ENCODE results near the gene NTSR1.
A peak's percentile ranks its signal among the peaks of the same experiment; 100 is the strongest.

NTSR1 gene

DNA sequence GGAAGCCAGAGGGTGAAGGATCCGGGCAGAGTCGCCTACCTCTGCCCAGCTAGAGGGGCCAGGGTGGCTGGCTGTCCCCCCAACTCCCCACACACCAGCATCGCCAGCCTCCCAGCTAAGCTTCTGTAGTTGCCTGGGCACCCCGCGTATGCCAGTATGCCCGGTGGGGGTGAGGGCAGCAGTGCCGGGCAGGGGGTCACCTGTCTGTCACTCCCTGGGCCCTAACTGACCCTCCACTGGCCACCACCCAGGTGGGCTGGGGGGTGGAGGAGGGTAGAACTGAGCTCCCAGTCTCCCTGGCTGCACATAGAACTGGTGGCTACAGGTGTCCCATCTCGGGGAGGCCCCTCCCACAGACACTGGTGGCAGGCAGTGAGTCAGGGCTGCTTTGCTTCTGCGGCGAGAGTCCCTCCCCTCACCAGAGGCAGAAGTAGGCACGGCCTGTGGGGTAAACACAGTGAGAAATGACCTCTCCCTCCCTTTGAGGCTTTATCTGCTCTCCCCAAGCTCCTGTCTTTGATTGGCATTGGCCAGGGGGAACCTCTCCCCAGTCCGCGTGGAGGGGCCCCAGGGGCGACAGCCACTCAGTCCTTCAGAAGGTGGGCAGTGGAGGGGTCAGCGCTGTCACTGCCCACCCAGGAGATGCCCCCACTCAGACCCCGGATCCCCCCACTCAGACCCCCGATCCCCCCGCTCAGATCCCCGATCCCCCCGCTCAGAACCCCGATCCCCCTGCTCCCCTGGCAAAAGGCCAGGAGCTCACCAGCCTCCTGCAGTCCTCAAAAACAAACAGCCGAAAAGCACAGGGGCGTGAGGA is 2.5 kb downstream of the NTSR1 start:
- no peak for DNase-seq

DNA sequence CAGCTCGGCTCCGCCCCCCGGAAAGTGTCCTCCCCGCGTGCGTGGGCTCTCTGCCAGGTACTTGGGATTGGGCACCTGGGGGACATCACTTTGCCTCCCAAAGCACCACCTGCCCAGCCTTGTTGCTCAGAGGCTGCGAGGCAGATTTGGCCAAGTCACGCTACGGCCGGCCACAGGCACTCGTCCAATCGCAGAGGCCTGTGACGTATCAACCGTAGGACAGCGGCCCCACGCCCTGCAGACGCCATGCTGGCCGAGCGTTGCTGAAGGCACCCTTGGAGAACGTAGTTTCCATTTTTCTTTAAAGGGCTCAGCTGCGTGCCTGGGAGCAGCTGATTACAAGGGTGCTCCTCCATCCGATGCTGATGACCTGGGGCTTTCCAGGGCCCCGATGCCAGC is 3.1 kb downstream of the NTSR1 start:
- DNase-seq, result no peak

- DNase-seq, result no peak
Observed at GRCh38 chr20:62712606-62713005, 4.0 kb downstream of the NTSR1 start.

DNA sequence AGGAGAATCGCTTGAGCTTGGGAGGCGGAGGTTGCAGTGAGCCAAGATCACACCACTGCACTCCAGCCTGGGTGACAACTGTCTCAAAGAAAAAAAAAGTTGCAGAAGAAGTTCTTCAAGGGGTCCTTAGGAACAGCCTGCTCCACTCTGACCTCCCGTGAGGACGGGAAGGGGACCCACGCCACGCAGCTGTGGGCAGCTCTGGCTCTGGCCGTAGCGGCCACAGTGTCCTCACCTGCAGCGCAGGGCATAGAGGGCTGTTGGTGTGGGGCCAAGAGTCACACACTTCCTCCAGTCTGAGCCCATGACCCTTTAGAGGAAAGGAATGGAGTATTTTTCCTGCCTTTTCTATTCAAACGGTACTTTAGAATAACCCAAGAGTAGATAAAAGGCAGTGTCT is 5.4 kb downstream of the NTSR1 start:
- DNase-seq, result no peak

GRCh38 chr20:62714799-62715198 is 6.2 kb downstream of the NTSR1 start:
- no peak for DNase-seq

GRCh38 chr20:62715201-62715600 is 6.6 kb downstream of the NTSR1 start:
- DNase-seq, result no peak

DNA sequence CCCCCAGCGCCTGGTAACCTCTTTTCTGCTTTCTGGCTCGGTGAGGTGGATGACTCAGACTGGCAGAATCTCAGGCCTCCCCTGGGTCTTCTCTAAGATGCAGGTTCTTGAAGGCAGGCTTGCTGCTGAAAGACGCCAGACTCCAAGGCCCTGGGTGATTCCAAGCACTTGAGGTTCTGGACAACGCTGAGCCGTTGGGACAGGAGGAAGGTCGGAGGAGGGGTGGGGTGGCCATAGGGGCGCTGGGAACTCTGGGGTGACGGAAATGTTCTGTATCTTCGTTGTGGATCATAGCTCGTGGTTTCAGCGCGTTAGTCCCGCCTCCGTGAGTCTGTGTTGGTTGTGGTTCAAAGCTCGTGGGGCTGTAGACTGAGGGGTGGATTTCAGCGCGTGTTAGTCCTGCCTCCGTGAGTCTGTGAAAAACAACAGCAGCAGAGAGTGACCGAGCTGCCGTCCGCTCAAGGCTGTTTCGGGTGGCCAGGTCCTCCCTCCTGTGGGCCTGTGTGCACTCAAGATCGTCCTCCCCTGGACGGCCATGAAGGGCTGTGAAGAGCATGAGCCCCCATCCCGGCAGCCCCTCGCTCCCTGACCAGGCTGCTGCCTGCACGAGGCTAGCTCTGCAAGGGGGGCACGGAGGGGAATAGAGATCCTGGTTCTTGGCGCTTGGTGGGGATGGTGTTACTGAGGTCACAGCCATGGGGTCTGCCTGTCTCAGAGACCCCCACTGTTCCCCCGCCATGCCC is 7.7 kb downstream of the NTSR1 start:
- DNase-seq, result no peak

GRCh38 chr20:62716941-62717310 is 8.3 kb downstream of the NTSR1 start:
- DNase-seq, result no peak

- no peak for DNase-seq
Observed at GRCh38 chr20:62717933-62718332, 9.3 kb downstream of the NTSR1 start.

DNA sequence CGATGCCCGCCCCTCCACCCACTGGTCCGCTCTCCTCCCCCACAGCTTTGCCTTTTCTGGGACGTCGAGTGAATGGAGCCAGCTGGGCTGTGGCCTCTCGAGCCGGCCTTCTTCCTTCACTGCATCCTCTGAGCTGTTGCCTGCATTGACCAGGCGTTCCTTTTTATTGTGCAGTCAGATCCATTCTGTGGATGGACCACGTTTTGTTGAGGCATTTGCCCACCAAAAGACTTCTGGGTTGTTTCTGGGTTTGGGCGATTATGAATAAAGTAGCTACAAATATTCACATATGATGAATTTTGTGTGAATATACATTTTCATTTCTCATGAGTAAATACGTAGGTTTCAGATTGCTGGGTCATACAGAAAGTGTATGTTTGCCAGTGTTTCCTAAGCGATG is 9.9 kb downstream of the NTSR1 start:
- DNase-seq, result no peak

DNA sequence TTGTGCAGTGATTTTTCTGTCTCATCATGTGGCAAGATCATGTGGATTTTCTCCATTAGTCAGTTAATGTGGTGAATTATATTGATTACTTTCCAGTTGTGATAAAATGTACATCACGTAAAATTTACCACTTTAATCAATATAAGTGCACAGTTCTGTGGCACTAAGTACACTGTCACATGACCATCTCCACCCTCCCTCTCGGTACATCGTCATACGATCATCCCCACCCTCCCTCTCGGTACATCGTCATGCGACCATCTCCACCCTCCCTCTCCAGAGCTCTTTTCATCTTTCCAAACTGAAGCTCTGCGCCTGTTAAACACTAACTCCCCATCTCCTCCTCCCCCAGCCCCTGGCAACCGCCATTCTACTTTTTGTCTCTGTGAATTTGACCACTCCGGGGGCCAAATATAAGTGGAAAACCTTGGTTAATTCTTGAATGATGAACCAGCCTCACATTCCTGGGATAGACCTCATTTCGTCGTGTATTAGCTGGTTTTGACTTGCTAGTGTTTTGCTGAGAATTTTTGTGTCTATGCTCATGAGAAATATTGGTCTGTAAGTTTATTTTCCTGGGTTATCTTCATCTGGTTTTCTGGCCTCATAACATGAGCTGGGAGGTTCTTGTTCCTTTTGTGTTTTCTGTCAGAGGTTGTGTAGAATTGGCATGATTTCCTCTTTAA is 10.8 kb downstream of the NTSR1 start:
- DNase-seq, result no peak

DNA sequence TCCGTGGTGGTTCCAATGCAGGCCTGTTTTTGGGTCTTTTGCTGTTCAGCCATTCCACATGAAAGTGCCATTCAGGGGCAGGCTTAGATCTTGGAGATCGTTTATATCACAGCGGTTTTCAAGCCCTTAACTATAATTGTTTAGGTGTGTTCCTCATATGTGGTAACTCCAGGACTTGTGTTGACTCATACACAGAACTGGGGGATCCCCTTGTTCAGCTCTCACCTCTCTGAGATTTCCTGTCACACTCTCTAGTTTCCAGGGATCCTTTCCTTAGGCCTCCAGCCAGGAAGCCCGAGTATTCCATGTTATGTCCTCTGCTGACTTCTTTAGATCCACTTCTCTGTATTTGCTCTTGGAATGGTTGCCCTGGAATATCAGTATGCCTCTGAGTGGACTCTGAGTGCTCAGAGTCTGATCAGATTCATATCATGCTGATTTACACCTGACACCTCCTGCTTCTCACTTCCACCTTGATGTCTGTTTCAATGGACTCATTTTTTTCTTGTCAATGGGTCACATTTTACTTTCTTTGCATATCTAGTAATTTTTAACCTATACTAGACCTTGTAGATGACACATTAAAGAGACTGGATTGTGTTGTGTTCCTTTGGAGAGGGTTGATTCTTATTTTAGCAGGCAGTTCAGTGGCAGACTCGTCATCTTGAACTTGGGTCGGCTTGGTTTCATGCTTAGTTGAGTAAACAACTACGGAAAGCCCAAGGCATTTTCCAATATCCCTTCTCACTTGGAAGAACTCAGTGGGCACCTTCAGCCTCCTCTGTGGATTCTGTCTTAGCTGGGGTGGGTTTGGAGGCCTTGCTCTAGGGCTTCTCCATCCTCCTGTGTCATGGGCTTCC is 13.1 kb downstream of the NTSR1 start:
- no peak for DNase-seq

DNA sequence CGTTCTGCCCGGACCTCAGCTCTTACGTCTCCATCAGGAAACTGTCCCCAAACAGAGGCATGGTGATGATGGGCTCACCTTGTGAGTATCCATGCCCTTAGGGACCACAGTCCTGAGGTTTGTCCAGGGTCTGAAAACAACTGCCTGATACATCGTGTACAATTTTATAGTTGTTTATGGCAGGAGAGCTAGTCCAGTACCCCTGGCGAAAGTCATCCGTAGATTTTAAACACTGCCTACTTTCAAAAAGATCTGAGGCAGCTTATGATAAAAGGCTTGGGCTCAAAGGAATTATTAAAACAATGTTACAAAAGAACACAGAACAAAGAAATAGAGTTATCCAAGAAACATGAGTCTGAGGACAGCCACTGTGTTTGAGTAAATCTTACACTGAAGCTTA is 14.0 kb downstream of the NTSR1 start:
- no peak for DNase-seq

GRCh38 chr20:62723351-62723750 is 14.7 kb downstream of the NTSR1 start:
- peak; percentile 37 for DNase-seq

DNA sequence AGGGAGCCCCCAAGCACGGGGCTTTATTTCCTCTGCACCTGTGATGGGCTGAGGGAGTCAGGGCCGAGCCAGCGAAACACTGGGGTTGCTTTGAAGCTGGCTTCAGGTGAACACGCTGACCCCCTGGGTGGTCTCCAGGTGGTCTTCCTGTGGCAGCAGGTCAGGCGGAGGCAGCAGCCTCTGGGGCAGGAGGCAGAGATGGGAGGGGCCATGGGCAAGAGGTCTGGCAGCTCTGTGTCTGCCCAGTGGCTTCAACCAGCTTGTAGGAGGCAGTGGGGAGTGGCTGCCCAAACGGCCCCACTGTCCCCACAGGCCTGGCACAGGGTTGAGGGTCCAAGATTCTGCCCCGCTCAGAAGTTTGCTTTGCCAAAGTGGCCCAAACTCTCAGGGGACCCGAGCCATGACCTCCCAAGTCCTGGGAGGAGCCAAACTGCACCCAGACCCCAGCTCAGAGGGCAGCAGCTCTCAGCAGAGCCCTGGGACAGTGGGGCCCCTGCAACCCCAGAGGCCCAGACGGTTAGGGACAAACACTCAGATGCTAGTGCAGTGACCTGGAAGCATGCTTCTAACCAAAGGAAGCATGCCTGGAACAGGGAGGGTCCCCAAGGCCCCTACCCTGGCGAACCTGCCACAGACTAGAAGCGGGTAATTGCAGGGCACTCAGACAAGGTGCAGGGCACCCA is 15.3 kb downstream of the NTSR1 start:
- no peak for DNase-seq

GRCh38 chr20:62724692-62725595 is 16.3 kb downstream of the NTSR1 start:
- no peak for DNase-seq

GRCh38 chr20:62725596-62726268 is 17.1 kb downstream of the NTSR1 start:
- DNase-seq, result no peak

- no peak for DNase-seq
Observed at GRCh38 chr20:62726276-62726675, 17.6 kb downstream of the NTSR1 start.

DNA sequence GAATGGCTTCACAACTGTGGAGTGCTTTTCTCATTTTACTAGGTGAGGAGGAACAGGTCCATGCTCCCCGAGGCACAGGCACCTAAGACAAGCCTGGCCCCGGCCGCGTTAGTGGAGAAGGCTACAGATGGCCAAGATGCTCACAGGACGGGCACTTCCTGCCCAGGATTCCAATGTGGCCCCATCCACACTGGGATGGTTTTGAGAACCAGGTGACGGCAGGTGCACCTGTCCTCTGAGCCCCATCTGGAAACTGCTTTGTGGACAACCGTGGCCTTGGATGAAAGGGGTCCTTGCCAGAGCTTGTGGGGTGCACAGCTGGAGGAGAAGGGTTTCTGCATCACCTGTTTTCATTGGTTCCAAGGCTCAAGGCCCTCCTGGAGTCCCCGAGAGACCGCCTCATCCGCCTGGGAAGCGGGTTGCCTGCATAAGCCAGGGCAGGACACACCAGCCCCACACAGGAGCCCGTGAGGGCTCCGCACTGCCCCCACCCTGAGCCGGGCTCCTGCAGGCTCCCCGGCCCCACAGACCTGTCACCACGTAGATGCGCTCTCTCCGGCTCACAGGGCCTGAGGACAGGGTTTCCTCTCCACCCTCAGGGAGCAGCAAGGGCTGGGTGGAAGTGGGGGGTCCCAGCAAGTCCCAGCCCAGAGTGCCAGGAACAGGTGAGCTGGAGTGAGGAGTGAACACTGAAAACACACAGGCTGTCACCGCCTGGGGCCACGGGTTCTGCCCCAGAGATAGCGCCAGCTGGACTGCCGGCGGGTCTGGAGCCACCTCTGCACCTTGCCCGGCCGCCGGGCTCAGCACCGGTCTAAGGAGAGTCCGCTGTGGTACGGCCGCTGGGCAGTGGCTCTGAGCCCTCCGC is 18.3 kb downstream of the NTSR1 start:
- no peak for DNase-seq

DNA sequence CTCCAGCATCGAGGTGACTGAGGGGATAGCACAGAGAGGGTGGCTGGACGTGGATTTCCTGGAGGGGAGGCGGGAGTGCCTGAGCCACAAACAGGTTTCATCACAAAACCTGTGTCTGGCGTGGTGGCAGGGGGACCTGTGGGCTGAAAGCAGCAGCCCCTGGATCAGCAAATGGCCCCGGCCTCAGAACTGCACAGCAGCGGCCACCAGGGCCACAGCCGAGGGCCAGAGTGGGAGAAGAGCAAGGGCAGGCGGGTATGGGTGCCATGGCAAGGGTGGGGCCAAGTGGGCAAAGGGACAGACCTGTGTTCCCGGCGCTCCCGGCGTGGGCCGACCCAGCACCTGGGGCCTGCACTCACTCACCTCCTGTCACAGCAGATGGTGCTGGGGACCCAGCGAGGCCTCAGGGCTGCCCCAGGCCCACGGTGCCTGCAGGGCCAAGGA is 19.0 kb downstream of the NTSR1 start:
- no peak for DNase-seq
